A204.1 (cell line): ENCODE results near the gene CDKL4.
"Not testable (repeated sequence)": the region's sequence is repeated elsewhere in the genome, so short reads cannot be mapped to it uniquely, and the experiment has no call there.

ENCODE experiments used
- FAIRE-seq: peaks from 2 replicates; lab custom pipeline; 2012; peaks lifted over from hg19 to GRCh38; lab: Jason Lieb, UNC

Gene CDKL4

DNA sequence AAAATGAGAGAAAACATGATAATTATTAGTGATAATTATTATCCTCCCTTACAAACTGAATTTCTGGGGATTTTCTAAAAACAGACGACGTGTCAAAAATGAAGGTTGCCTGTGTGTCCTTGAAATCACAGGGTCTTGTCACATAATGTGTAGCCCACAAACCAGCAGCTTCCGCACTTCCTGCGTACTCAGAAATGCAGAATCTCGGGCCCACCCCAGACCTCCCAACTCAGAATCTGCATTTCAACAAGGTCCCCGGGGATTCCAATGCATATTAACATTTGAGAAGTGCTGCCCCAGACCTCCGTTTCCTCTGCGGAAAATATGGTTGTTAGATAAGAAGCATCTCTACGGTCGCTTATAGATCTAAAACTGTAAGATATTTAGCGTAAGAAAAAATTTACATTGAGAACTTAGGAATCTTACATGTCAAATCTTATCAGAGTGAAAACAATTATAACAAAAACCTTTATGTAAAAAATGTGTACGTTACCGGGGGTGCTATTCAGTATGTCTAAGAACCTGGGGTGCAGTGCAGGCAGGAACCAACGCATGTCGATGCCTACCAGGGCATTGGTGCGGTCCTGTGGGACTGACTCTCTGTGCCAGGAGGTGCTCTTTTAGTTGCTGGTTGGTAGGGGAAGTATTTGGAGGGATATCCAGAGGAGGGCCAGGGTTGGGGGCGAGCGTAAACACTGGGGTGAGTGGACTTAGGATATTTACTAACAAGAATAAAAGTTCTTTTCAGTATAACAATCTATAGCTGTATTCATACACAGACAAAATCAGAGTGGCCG lies 15.2 kb downstream of the CDKL4 start:
- FAIRE-seq = no peak

DNA sequence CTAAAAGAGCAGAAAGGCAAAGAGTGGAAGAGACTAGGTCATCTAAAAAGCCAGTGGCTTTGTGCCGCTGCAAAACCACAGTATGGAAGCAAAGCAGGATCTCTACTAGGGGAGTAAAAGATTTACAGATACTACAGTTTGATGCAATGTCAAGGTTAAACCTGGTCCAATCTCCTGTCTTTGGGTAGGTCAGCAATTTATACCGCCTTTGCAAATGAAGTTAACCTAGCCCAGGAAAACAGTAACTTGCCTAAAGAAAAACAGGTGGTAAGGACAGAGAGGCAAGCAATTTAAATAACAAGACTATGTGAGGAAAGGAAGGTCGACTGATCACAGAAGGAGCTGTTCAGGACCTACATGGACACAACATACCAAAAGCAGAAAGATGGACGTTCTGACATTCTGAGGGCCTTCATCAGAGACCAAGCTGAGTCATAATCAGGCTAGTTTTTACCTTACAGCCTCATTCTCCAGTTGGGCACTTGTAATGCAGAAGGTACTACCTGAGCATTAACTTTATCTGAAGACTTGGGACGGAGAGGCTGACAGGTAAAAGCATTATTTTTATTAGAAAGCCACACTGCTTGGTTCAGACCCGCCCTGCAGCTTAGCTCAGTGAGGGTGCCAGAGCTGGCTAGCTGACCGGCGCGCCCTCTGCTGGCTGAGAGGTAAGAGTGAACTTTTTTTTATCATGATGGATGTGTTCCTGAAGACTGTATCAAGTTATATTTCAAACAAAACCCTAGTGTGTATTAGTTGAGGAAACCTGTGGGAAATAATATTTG lies 15.9 kb downstream of the CDKL4 start:
- FAIRE-seq = peak; percentile 90

DNA sequence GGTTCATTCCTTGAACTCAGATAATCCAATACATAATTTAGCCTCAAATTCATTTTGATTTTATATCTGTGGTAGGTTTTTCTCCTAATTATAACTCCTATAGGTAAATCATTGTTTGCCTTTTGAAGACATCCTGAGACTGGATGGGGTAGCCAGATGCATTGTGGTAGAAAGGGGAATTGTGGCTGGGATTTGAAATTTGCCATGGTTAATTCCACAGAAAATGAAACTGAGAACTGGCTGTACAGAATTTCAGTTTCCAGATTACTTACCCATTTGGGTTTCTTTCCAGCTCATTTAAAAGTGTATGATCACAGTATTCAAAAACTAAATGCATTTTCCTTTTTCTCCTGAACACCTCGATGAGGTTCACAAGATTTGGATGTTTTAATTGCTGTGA lies 18.2 kb downstream of the CDKL4 start:
- no peak for FAIRE-seq

DNA sequence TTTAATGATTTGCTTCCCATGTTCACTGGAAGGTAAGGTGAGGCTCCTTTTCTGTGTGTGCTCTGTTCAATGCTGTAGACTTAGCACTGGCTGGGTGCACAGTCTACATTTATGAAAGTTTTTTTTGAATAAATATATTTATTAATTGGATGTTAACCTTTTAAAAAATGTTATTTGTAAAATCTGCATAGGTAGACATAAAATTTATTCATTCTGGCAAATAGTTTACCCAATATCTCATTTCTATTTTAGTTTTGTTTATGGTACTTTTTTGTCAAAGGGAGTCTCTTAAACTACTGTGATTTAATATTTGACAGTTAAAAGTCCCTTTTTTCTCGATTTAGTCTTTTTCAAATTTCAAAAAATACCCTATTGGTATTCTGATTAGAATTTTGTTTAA lies 19.9 kb downstream of the CDKL4 start:
- no peak for FAIRE-seq

DNA sequence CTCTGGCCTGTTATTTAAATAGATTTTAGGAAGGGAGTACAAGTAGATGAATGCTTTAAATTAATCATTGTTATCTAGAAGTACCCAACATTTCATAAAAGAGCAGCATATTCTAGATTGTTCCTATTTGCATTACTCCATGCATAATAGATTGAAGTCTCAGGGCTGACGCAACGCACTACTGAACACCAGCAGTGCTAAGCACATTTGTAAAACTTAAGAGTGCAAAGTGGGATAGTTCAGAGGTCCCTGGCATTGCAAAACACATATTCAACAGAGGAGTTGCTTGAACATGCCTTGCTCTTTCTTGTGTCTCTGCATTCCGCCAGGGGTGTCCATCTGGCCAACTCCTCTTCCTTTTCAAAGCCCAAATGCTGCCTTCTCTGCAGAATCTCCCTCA lies 22.3 kb downstream of the CDKL4 start:
- FAIRE-seq = no peak

DNA sequence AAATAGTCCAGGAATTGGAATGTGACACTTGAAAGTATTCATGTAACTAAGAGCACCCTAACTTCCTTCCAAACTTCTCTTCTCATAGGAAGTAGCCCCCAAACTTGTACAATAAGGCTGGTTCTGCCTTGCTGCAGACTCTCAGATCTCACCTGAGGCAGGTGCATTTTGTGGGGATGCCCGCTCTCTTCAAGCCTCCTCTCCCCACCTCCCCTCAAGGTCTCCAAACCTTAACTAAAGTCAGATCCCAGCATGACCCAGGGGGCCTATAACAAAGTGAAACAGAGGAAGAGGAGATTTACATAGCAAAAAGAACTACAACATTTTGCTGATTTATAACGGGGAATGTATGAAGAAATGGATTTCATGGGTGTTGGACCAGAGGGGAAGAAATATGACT lies 23.6 kb downstream of the CDKL4 start:
- no peak for FAIRE-seq

DNA sequence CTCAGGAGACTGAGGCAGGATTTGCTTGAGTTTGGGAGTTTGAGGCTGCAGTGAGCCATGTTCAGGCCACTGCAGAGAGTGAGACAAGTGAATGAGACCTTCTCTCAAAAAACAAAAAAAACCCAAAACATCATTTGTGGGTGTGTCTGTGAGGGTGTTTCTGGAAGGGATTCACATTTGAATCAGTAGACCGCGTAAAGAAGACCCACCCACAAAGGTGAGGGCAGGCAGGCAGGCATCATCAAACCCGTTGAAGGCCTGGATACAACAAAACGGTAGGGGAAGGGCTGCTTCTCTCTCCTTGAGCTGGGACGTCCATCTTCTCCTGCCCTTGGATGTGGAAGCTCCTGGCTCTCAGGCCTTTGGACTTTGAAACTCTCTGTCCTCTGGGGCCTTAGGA lies 25.4 kb downstream of the CDKL4 start:
- no peak for FAIRE-seq

DNA sequence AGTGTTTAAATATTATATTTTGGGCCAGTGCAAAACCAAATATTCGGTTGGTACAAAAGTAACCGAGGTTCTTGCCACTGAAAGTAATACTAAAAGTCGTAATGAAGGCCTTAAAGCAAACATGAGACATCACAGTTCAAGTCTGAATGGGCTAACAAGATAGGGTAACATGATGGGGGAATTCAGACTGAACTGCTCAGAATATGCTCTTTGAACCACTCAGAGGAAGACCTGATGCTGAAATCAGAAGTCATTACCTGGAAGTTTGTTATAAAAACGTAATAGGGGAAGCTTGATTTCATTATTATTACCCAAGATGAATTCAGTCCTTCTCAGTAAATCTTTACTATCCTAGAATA lies 26.6 kb downstream of the CDKL4 start:
- FAIRE-seq = no peak

DNA sequence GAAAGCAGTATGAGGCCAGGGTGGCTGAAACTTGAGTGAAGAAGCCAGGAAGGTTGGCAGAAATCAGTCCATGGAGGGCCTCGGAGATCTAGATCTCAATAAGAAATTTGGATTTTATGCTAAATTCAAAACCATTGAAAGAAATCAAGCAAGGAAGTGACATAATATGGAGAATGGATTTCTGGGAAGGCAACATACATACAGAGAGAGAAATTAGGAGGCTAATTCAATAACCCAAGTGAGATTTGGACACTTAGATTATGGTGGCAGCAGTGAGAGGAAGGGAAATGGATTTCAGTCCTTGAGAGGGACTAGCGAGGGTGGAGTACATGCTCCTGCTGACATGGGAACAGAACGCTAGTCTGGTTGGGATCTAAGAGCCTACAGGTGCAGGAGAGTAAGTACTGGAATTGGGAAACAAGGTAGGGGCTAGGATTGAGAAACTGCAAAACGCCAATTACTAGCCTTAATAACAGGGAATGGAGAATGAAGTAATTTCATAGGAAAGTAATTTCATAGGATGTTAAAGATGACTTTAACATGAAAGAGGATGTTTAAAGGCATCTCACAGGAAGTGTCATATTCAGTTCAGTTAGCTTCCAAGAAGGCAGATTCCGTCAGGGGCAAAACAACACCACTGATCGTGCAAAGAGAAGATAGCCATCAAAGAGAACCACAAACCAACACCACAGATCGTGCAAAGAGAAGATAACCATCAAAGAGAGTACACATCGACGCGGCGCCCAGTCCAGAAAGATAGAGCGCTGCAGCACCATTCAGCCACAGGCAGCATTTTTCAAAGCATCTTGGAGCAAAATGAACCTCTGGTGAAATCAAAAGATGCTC lies 27.2 kb downstream of the CDKL4 start:
- no peak for FAIRE-seq

DNA sequence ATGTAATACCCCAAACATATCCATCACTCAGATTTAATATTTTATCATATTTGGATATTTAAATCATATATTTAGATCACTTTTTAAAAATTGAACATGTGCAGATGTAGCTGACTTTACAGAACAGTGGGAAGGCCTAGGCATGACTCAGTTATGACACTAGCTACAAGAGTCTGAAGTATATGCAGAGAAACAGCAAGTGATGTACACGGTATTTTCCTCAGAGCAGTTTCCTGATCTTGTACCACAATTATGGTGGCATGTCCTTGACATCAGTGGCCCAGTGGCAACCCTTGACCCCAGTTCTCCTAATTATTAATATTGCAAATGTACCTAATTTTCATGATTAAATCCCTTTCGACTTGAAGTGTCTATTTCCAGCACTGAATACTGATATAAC lies 28.2 kb downstream of the CDKL4 start:
- FAIRE-seq = no peak

DNA sequence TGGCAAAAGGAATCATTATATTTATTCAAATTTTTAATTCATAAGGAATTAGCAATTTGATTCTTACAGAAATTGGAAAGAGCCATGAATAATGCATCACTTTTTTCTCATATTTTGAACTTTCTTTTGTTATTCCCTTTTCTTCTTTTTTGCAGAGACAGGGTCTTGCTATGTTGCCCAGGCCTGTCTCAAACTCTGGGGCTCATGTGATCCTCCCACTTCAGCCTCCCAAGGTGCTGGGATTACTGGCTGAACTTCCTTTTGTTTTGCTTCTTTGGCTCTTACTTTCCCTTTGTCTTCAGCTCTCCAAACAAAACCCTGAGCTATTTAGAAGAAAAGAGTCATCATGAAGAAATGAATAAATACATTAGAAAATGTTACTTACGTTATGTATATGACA lies 30.8 kb downstream of the CDKL4 start:
- FAIRE-seq = no peak

DNA sequence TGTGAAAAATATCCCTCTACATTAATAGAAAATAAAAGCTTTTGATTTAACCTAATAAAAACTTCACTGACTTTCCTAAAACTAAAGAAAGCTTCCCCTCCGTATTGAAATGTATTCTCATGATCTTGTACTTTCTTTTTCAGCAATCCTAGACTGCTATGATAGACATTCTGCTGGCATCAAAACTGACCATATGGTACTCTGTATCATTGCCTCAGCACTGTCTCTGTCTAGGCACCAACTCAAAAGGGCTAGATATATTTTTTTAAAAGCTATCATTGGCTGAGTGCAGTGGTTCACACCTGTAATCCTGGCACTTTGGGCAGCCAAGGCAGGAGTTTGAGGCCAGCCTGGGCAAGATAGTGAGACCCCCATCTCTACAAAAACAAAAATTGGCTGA lies 32.9 kb downstream of the CDKL4 start:
- FAIRE-seq = no peak

DNA sequence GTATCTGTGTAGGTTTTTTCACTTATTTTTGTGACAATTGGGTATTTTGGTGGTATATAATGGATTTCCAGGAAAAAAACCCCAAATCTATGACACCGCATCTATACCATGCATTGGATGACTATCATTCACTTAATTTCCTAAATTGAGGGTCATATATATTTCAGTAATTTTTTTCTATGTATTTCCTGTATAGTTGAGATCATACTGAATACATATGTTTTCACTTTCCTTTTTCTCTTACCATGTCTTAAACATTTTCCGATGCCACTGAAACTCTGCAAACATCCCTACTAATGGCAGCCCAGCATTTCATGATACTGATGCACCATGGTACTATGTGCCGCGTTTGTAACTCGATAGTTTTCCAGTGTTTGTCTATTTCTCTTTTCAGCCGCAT lies 40.4 kb downstream of the CDKL4 start:
- no peak for FAIRE-seq

DNA sequence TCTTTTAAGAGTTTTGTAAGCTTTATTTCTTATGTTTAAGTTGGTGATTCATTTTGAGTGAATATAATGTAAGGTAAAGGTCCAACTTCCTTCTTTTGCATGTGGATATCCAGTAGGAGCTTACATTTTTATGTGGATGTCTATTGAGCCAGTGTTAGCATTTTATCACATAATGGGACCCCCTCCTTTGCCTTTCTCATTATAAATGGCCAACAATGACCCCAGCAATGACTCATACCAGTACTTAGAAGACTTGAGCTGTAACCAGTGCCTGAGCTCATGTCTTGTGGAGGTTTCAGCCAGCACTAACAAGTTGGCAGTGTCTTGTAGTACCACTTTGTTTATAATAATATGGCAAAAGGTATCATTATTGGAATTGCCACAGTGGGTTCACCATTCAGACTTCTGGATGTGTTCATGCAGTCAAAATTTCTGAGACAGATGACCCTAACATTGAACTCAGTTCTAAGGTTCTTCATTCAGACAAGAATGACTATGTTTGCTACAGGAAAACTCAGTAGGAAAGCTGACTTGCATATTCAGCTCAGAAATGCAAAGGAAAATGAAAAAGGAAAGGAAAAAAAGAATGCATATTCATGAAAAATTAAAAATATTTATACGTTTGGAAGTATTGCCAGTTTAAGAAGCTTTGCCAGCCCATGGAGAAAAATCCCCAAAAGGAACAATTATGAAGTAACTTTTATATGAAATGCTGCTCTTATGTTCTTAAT lies 41.0 kb downstream of the CDKL4 start:
- no peak for FAIRE-seq

DNA sequence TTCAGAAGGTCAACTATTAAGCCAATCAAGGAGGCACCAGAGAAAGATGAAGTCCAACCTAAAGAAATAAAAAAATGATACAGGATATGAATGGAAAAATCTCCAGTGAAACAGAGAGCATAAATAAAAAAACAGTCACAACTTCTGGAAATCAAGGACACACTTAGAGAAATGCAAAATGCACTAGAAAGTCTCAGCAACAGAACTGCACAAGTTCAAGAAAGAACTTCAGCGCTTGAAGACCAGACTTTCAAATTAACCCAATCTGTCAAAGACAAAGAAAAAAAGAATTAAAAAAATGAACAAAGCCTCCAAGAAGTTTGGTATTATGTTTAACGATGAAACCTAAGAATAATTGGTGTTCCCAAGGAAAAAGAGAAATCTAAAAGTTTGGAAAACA lies 46.8 kb downstream of the CDKL4 start:
- not testable (repeated sequence) for FAIRE-seq

DNA sequence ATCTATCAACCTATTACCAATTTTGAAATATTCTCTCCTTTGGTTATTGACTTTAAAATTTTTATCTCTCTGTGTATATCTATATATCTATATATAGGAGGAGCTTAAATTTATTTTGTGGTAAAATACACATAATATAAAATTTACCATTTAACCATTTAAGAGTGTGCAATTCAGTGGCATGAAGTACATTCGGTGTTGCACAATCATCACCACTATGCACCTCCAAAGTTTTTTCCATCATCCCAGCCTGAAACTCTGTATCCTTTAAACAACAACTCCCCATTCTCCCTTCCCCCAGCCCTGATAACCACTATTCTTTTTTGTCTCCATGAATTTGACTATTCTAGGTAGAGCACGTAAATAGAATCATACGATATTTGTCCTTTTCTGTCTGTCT lies 49.1 kb downstream of the CDKL4 start:
- no peak for FAIRE-seq

DNA sequence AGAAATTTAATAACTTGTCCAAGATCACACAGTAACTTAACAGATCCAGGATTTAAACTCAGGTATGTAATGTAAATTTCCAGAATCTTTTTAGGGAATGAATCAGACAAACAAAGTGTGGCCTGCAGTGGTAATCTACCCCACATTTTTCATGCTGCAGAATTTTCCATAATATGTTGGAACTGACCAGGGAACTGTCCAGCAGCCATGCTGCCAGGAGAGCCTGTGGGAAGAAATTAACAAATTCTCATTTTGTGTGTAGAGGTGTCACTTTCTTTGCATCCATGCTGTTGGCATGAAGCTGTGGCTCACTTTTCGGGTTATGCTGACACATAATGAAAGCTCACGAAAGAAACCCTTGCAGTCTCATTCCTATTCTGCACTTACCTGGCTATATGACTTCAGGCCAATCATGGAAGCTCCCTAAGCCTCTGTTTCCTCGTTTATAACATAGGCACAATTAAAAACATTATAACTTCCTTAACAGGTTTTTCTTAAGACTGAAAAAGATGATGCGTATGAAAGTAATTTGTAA lies 54.7 kb downstream of the CDKL4 start:
- FAIRE-seq = no peak

DNA sequence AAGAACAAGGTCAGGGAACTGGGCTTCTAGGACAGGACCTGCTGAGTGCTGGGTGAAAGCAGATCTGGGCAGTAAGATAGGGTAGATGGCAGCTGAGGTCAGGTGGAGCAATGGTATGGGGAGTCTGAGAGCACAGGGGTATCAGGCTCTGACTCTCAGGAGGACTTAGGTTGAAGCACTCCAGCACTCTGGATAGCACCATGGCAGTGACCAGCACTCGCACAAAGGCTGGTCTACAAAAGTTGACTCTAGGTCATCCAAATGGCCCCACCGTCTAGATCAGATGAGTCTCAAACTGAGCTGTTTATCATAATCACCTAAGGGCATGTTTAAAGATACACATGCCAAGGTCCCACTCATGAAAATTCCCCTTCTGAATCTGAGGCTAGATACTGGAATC lies 60.1 kb downstream of the CDKL4 start:
- FAIRE-seq = no peak

DNA sequence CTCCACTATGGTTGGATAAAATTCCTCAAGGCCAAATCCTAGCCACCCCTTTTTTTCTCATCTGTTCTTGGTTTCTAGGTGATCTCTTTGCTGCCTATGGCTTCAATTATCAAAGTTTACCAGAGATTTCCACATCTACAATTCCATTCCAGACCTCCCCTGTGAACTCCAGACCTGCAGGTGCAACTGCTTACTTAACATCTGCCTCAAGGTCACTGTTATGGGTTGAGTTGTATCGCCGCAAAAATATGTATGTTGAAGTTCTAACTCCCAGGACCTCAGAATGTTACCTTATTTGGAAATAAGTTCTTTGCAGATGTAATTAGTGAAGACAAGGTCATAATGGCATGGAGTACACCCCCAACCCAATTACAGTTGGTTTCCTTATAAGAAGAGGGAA lies 62.5 kb downstream of the CDKL4 start:
- FAIRE-seq = no peak

DNA sequence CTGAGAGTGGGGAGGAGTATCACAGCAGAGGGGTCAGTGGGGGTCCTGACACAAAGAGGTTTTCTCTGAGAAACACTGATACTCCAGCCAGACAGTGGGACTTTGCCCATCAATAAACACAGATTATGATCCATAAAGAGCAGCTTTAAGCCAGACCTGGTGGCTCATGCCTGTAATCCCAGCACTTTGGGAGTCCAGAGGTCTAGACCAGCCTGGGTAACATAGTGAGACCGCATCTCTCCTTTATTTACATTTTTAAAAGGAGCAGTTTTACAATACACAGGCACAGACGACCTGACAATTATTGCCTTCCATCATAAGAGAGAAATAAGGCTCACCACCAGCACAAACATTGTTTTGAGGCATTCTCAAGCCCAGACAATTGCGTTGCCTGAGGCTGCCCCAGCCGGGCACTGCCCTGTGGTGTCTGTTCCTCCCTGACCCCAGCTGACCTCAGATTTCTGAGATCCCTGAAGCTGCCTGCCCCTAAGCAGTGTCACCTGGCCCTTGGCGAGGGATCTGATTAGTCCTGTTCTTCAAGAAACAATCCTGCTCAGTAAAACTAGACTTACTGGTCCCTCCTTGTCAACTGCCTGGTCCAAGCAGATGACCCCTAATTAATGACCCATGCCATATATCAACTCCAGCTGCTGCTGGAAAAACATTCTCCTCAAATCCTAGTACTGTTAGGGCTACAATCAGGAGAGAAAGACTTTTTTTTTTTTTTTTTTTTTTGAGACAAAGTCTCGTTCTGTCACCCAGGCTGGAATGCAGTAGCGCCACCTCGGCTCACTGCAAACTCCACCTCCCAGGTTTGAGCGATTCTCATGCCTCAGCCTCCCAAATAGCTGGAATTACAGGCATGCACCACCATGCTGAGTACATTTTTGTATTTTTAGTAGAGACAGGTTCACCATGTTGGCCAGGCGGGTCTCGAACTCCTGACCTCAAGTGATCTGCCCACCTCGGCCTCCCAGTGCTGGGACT lies 63.5 kb downstream of the CDKL4 start:
- FAIRE-seq = no peak

DNA sequence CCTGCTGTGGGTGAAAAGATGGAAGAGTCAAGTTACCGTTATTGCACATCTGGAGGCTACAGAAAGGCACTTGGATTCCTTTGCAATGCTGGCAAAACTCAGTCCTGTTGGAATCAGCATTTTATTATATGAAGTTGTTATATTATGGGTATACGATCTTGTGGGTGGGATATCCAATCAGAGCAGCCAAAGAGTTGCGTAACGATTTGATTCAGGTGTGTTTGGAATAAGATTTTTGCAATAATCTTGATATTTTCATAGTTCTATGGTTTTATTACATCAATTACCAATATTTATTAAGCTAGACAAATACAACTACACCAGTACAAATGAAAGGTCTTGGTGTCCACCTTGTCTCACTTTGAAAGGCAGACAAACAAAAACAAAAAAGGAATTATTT lies 65.0 kb downstream of the CDKL4 start:
- no peak for FAIRE-seq
